ENCODE data around the gene RETREG1. TPM values are rescaled to one million over a fixed set of nuclear protein-coding genes. Genes with fewer than 3 reads are reported as not detected.

The RETREG1 gene
- total and polyA plus RNA-seq, 2 of the 13 experiments (the other 11 are each of a cell fraction or from before 2014, with no cell fraction given), result 0.07 TPM; not detected in 1

- Histone ChIP-seq H3K36me3 (replicated peaks in 1 of 2; ENCODE audit: control insufficient read depth in 1 of 2, insufficient read depth in 2 of 2, low read length in 2 of 2) (no peaks in the 10 kb centered on the region), H3K4me3 (replicated peaks in 1 of 3; ENCODE audit: insufficient read depth in 1 of 3, low read depth in 2 of 3, low read length in 3 of 3) (no peak overlapping the region), H2AFZ (ENCODE audit: low read length) (no peak overlapping the region), H3K79me2 (ENCODE audit: insufficient read depth, low read length) (no peaks in the 10 kb centered on the region), H3K4me2 (ENCODE audit: low read depth, low read length) (no peak overlapping the region), H3K9me3 (ENCODE audit: low read length) (no peaks in the 10 kb centered on the region), H3K27me3 (ENCODE audit: control insufficient read depth in 1 of 2, insufficient read depth in 2 of 2, low read length in 2 of 2) (peaks cover 0 to 4% of the 10 kb centered on the region in 2 experiments; a peak in 1 of 5 replicates), H3K27ac (ENCODE audit: extremely low read length, insufficient read depth, low read length) (no peak overlapping the region), H4K20me1 (ENCODE audit: insufficient read depth, low read length) (no peaks in the 10 kb centered on the region), H3K4me1 (ENCODE audit: insufficient read depth, low read length) (peaks cover 10% of the 10 kb centered on the region; the same call in 1 of the 2 replicates), H3K9ac (ENCODE audit: insufficient read depth, low read depth, low read length) (no peak overlapping the region)
- ATAC-seq (no peak), DNase-seq (ENCODE audit: low spot score) (no peak), FAIRE-seq (no peak)
- intact Hi-C loops (cut with micrococcal nuclease; ENCODE audit: unreplicated experiment) (no loop called here), in situ Hi-C loops (cut with HindIII; ENCODE audit: extremely low pct_ligation_motif_present, low pct_unique_long_range_greater_than_20kb) (no loop called here)
- 24% methylated on average over 4 of the region's 4 CpGs for WGBS (ENCODE audit: low lambda C conversion rate)
- CTCF ChIA-PET (ENCODE audit: low intra/inter-chr PET ratio, low total read pairs), result no interaction called here
- POLR2A ChIA-PET, result no interaction called here
- no TSS peak for BruUV-seq (replicated peaks)
- TF ChIP-seq ZNF451 (CRISPR knock-in tag; IDR thresholded peaks at IDR 0.05) (no peak), ZNF609 (CRISPR knock-in tag; IDR thresholded peaks at IDR 0.05; ENCODE audit: borderline replicate concordance) (no peak), CAMTA2 (CRISPR knock-in tag; IDR thresholded peaks at IDR 0.05; ENCODE audit: borderline replicate concordance) (no peak), ZNF713 (CRISPR knock-in tag; IDR thresholded peaks at IDR 0.05) (no peak), ATRX (CRISPR knock-in tag; IDR thresholded peaks at IDR 0.05; ENCODE audit: borderline replicate concordance) (no peak), NR0B2 (CRISPR knock-in tag; IDR thresholded peaks at IDR 0.05) (no peak), ZNF724P (CRISPR knock-in tag; IDR thresholded peaks at IDR 0.05; ENCODE audit: borderline replicate concordance) (no peak), PRDM10 (CRISPR knock-in tag; IDR thresholded peaks at IDR 0.05; ENCODE audit: low read depth) (no peak), ZC3H13 (CRISPR knock-in tag; IDR thresholded peaks at IDR 0.05) (no peak), RARA (CRISPR knock-in tag; IDR thresholded peaks at IDR 0.05) (no peak), ETS1 (CRISPR knock-in tag; IDR thresholded peaks at IDR 0.05) (no peak), NFE2L1 (CRISPR knock-in tag; IDR thresholded peaks at IDR 0.05; ENCODE audit: borderline replicate concordance) (no peak)
Observed at GRCh38 chr5:16578474-16578883, 38.3 kb downstream of the RETREG1 start.

Measured in HepG2 (cell line).